Large intestine (tissue), 3 donors: ENCODE data around the gene PRRX2. TPM values are rescaled to one million over a fixed set of nuclear protein-coding genes. Genes with fewer than 3 reads are reported as not detected.

Experiments
- DNase-seq, 2 donors: peaks; one replicate each; pipeline versions ENCODE4 v3.0.0 to v3.0.0-alpha.2; 2013
- H3K27ac ChIP-seq: one replicate; pipeline ENCODE4 v1.5.1; 2013; ENCODE audit warnings: low read length
- H3K27me3 ChIP-seq: 2 replicates; pipeline ENCODE4 v1.6.1; 2013; ENCODE audit warnings: low read length; ENCODE audit not compliant: control insufficient read depth, insufficient read depth
- H3K36me3 ChIP-seq: 2 replicates; pipeline ENCODE4 v1.6.1; 2013; ENCODE audit warnings: low read length; ENCODE audit not compliant: control insufficient read depth, insufficient read depth
- H3K4me1 ChIP-seq: one replicate; pipeline ENCODE4 v1.6.1; 2013; ENCODE audit warnings: low read length; ENCODE audit not compliant: control insufficient read depth, insufficient read depth
- H3K4me3 ChIP-seq: one replicate; pipeline ENCODE4 v1.5.1; 2013; ENCODE audit warnings: low read length
- H3K9me3 ChIP-seq: one replicate; pipeline ENCODE4 v1.6.1; 2013; ENCODE audit warnings: mild to moderate bottlenecking, low read depth, low read length, moderate library complexity; ENCODE audit not compliant: control insufficient read depth
- WGBS: methylation state at CpG from one replicate; pipeline ENCODE4 v1.1.5; 2013; ENCODE audit warnings: low lambda C conversion rate; ENCODE audit not compliant: insufficient coverage; 5-methylcytosine and 5-hydroxymethylcytosine counted together
- polyA plus RNA-seq: library from polyadenylated mRNA; unstranded; fragments of 120-200 nt; gene quantifications from one replicate; pipeline ENCODE4 v1.2.1, GENCODE V29; 2013

Gene PRRX2
- polyA plus RNA-seq, 1 donor = 1.6 TPM

- H3K4me1 ChIP-seq = no peaks in the 10 kb centered on the region
- no peak overlapping the region for H3K4me3 ChIP-seq
- no peaks in the 10 kb centered on the region for H3K9me3 ChIP-seq
- WGBS = no CpG with 5 or more reads among the region's 9 CpGs
- no peaks in the 10 kb centered on the region for H3K36me3 ChIP-seq
- peaks cover 39% of the 10 kb centered on the region for H3K27me3 ChIP-seq
- no peak for DNase-seq
- H3K27ac ChIP-seq = no peak overlapping the region
These were observed 12.0 kb downstream of the PRRX2 start for GRCh38 chr9:129677456-129677855.

GRCh38 chr9:129678844-129679243 is 13.4 kb downstream of the PRRX2 start:
- no peaks in the 10 kb centered on the region for H3K36me3 ChIP-seq
- no CpG with 5 or more reads among the region's 9 CpGs for WGBS

GRCh38 chr9:129679537-129679936 is 14.1 kb downstream of the PRRX2 start:
- DNase-seq = no peak
- H3K9me3 ChIP-seq = no peaks in the 10 kb centered on the region
- no peaks in the 10 kb centered on the region for H3K36me3 ChIP-seq
- no CpG with 5 or more reads among the region's 9 CpGs for WGBS
- peaks cover 35% of the 10 kb centered on the region for H3K27me3 ChIP-seq
- H3K27ac ChIP-seq = no peak overlapping the region
- no peaks in the 10 kb centered on the region for H3K4me1 ChIP-seq
- H3K4me3 ChIP-seq = no peak overlapping the region

More at GRCh38 chr9:129678844-129679243, 13.4 kb downstream of the PRRX2 start:
- no peak for DNase-seq
- peaks cover 35% of the 10 kb centered on the region for H3K27me3 ChIP-seq
- H3K9me3 ChIP-seq = no peaks in the 10 kb centered on the region
- H3K27ac ChIP-seq = no peak overlapping the region
- no peak overlapping the region for H3K4me3 ChIP-seq
- no peaks in the 10 kb centered on the region for H3K4me1 ChIP-seq

- Histone ChIP-seq H3K4me1 (no peaks in the 10 kb centered on the region), H3K4me3 (no peak overlapping the region), H3K9me3 (no peaks in the 10 kb centered on the region), H3K27ac (no peak overlapping the region), H3K36me3 (no peaks in the 10 kb centered on the region), H3K27me3 (peaks cover 18% of the 10 kb centered on the region)
- no peak for DNase-seq
- WGBS = no CpG with 5 or more reads among the region's 11 CpGs
These were observed 16.5 kb downstream of the PRRX2 start for GRCh38 chr9:129681924-129682323.

GRCh38 chr9:129682381-129682780 is 16.9 kb downstream of the PRRX2 start:
- Histone ChIP-seq H3K9me3 (no peaks in the 10 kb centered on the region), H3K4me1 (no peaks in the 10 kb centered on the region), H3K27me3 (peaks cover 14% of the 10 kb centered on the region), H3K27ac (no peak overlapping the region), H3K36me3 (no peaks in the 10 kb centered on the region), H3K4me3 (no peak overlapping the region)
- no CpG with 5 or more reads among the region's 7 CpGs for WGBS
- no peak for DNase-seq

- peaks cover 4% of the 10 kb centered on the region for H3K27me3 ChIP-seq
- 100% methylated on average over 1 of the region's 15 CpGs for WGBS
- no peaks in the 10 kb centered on the region for H3K36me3 ChIP-seq
- no peak for DNase-seq
- H3K4me1 ChIP-seq = no peaks in the 10 kb centered on the region
- H3K4me3 ChIP-seq = no peak overlapping the region
- no peaks in the 10 kb centered on the region for H3K9me3 ChIP-seq
- no peak overlapping the region for H3K27ac ChIP-seq
These were observed 19.9 kb downstream of the PRRX2 start for GRCh38 chr9:129685220-129685932.

- Histone ChIP-seq H3K4me1 (no peaks in the 10 kb centered on the region), H3K27ac (no peak overlapping the region), H3K4me3 (no peak overlapping the region), H3K27me3 (peaks cover 3% of the 10 kb centered on the region), H3K9me3 (no peaks in the 10 kb centered on the region), H3K36me3 (no peaks in the 10 kb centered on the region)
- DNase-seq = no peak
- no CpG with 5 or more reads among the region's 3 CpGs for WGBS
These were observed 20.4 kb downstream of the PRRX2 start for GRCh38 chr9:129685933-129686259.

- no peak for DNase-seq
- H3K27ac ChIP-seq = no peak overlapping the region
- no CpG with 5 or more reads among the region's 9 CpGs for WGBS
These were observed 21.3 kb downstream of the PRRX2 start for GRCh38 chr9:129686736-129687135.

GRCh38 chr9:129687391-129687790 is 21.9 kb downstream of the PRRX2 start:
- WGBS = no CpG with 5 or more reads among the region's 10 CpGs
- Histone ChIP-seq H3K36me3 (no peaks in the 10 kb centered on the region), H3K27me3 (peaks cover 2% of the 10 kb centered on the region), H3K4me1 (no peaks in the 10 kb centered on the region), H3K27ac (no peak overlapping the region), H3K4me3 (no peak overlapping the region), H3K9me3 (no peaks in the 10 kb centered on the region)
- no peak for DNase-seq

More at GRCh38 chr9:129686736-129687135, 21.3 kb downstream of the PRRX2 start:
- H3K4me1 ChIP-seq = no peaks in the 10 kb centered on the region
- H3K9me3 ChIP-seq = no peaks in the 10 kb centered on the region
- H3K4me3 ChIP-seq = no peak overlapping the region
- H3K27me3 ChIP-seq = peaks cover 2% of the 10 kb centered on the region
- no peaks in the 10 kb centered on the region for H3K36me3 ChIP-seq

- Histone ChIP-seq H3K36me3 (no peaks in the 10 kb centered on the region), H3K9me3 (no peaks in the 10 kb centered on the region), H3K4me3 (no peak overlapping the region), H3K27ac (no peak overlapping the region), H3K27me3 (peaks cover 2% of the 10 kb centered on the region), H3K4me1 (no peaks in the 10 kb centered on the region)
- no peak for DNase-seq
- no CpG with 5 or more reads among the region's 11 CpGs for WGBS
These were observed 23.0 kb downstream of the PRRX2 start for GRCh38 chr9:129688285-129689043.
